Gastrocnemius medialis (tissue), 4 donors: Measurements from ENCODE around the gene FCHSD2.

ENCODE experiments used
- POLR2A ChIP-seq, 2 donors: fragments of 450-650 bp; IDR thresholded peaks; one replicate each; pipeline ENCODE4 v1.6.1; 2017; ENCODE audit warnings: antibody characterized with exemption in 2 of 2, mild to moderate bottlenecking in 2 of 2, moderate library complexity in 2 of 2
- TF ChIP-seq, protein P1 (sequence below), 5 experiments: fragments of 450-650 bp in 3 of 5; fragments of 200-600 bp in 2 of 5; sonication (generic) in 2 of 5; IDR thresholded peaks in 4 of 5; conservative IDR thresholded peaks in 1 of 5; 1 replicate in 4 of 5; 2 replicates in 1 of 5; pipeline ENCODE4 v1.5.1; 2016 to 2019; ENCODE audit warnings: antibody characterized with exemption in 5 of 5, mild to moderate bottlenecking in 3 of 5, moderate library complexity in 3 of 5

DNA sequence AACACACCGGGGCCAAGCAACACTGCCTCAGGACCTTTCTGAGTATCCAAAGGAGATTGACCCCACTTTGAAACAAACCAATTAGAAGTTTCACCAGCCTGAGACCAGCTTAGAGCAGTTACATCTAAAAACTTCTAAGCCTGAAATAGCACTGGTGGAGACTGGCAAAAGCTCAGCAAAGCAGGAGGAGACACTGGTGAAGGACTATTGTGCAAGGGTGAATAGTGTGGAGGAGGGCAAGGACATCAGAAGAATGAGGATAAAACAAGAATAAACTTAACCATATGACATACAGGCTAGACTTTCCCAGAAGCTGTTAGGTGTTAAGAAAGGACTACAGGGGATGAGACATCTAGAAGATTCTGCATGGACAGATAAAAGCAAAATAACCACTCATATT lies 152.4 kb downstream of the FCHSD2 start:
- TF ChIP-seq, protein P1, sequence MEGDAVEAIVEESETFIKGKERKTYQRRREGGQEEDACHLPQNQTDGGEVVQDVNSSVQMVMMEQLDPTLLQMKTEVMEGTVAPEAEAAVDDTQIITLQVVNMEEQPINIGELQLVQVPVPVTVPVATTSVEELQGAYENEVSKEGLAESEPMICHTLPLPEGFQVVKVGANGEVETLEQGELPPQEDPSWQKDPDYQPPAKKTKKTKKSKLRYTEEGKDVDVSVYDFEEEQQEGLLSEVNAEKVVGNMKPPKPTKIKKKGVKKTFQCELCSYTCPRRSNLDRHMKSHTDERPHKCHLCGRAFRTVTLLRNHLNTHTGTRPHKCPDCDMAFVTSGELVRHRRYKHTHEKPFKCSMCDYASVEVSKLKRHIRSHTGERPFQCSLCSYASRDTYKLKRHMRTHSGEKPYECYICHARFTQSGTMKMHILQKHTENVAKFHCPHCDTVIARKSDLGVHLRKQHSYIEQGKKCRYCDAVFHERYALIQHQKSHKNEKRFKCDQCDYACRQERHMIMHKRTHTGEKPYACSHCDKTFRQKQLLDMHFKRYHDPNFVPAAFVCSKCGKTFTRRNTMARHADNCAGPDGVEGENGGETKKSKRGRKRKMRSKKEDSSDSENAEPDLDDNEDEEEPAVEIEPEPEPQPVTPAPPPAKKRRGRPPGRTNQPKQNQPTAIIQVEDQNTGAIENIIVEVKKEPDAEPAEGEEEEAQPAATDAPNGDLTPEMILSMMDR (IDR thresholded peaks at IDR 0.05 in 4 of 5, conservative IDR thresholded peaks at IDR 0.05 in 1 of 5), result no peak
- TF ChIP-seq POLR2A (IDR thresholded peaks at IDR 0.05), result no peak
